ENCODE data around the gene PIK3C2G. TPM values are rescaled to one million over a fixed set of nuclear protein-coding genes. Genes with fewer than 3 reads are reported as not detected.

Gene PIK3C2G
- total RNA-seq, 1 experiment from 2014 or later: not detected

GRCh38 chr12:18414671-18415070 lies 153.4 kb downstream of the PIK3C2G start:
- H3K27ac Mint-ChIP-seq: no peak overlapping the region

More at GRCh38 chr12:18414671-18415070, 153.4 kb downstream of the PIK3C2G start:
- H3K4me3 Mint-ChIP-seq: no peak overlapping the region
- Histone ChIP-seq H4K20me1 (ENCODE audit: control insufficient read depth, insufficient read depth, insufficient read length) (no peaks in the 10 kb centered on the region), H3K56ac (ENCODE audit: insufficient read length, low read depth, low read length) (no peak overlapping the region), H4K8ac (replicated peaks; ENCODE audit: insufficient read length, low read depth, low read length) (no peak overlapping the region), H2AK5ac (ENCODE audit: insufficient read length, low read length) (no peak overlapping the region), H3K27me3 (ENCODE audit: insufficient read depth, low read length) (no peaks in the 10 kb centered on the region), H3K4me2 (ENCODE audit: insufficient read depth, insufficient read length, low read length) (no peak overlapping the region), H2BK120ac (ENCODE audit: low read depth, low read length, poor library complexity, severe bottlenecking) (no peak overlapping the region), H3K18ac (ENCODE audit: insufficient read length, low read depth, low read length) (no peak overlapping the region), H3K4me1 (ENCODE audit: insufficient read depth, low read length) (no peaks in the 10 kb centered on the region; the same call in 1 of the 2 replicates), H2BK5ac (ENCODE audit: insufficient read length, low read length) (no peak overlapping the region), H3K23ac (ENCODE audit: insufficient read length, low read depth, low read length) (no peak overlapping the region), H3K79me1 (ENCODE audit: insufficient read depth, low read depth, low read length, poor library complexity, severe bottlenecking) (no peaks in the 10 kb centered on the region), H2AFZ (ENCODE audit: low read length) (no peak overlapping the region), H2BK20ac (ENCODE audit: low read depth, low read length, poor library complexity, severe bottlenecking) (no peak overlapping the region), H3K9me3 (ENCODE audit: control insufficient read depth, low read depth, low read length) (no peaks in the 10 kb centered on the region), H2BK12ac (ENCODE audit: insufficient read length, low read depth, low read length) (no peak overlapping the region), H3K27ac (ENCODE audit: insufficient read length, low read depth, low read length) (no peak overlapping the region), H3K9ac (ENCODE audit: extremely low read depth, insufficient read length, low read length) (no peak overlapping the region), H2BK15ac (ENCODE audit: low read depth, low read length) (no peak overlapping the region), H3T11ph (ENCODE audit: low read length) (no peak overlapping the region), H4K5ac (ENCODE audit: insufficient read length, low read depth, low read length) (no peak overlapping the region), H4K91ac (ENCODE audit: insufficient read length, low read depth, low read length) (no peak overlapping the region), H3K79me2 (ENCODE audit: insufficient read depth, low read length) (no peaks in the 10 kb centered on the region), H3K23me2 (ENCODE audit: insufficient read length, low read depth, low read length, poor library complexity, severe bottlenecking) (no peaks in the 10 kb centered on the region), H3K14ac (ENCODE audit: insufficient read depth, low read length) (no peak overlapping the region), H3K4ac (ENCODE audit: low read depth, low read length) (no peak overlapping the region)
- no peaks in the 10 kb centered on the region; a peak in 1 of 7 replicates for H3K36me3 Mint-ChIP-seq (ENCODE audit: insufficient read depth in 1 of 3, low read depth in 3 of 3)
- WGBS (ENCODE audit: extremely low coverage, insufficient read length, low lambda C conversion rate): no CpG with 5 or more reads among the region's 2 CpGs
- no peaks in the 10 kb centered on the region for H3K27me3 Mint-ChIP-seq (ENCODE audit: low read depth)
- DNase-seq: no peak
- no peak for TF ChIP-seq CTCF (conservative IDR thresholded peaks at IDR 0.05)
- peaks cover 0 to under 1% of the 10 kb centered on the region in 2 experiments; a peak in 1 of 5 replicates for H3K9me3 Mint-ChIP-seq
- peaks cover 0 to 6% of the 10 kb centered on the region in 2 experiments; a peak in 3 of 4 replicates for H3K4me1 Mint-ChIP-seq
